HT1080 (cell line): ENCODE results near the gene LCLAT1. TPM values are rescaled to one million over a fixed set of nuclear protein-coding genes. Genes with fewer than 3 reads are reported as not detected.

Source experiments
- DNase-seq: peaks from one replicate; pipeline ENCODE4 v3.0.0-alpha.2; 2015; ENCODE audit warnings: low read depth
- small RNA-seq: library from RNA; depleted of rRNA; stranded (forward); fragments of <200 nt; gene quantifications from one replicate; pipeline ENCODE3, GENCODE V24; 2014
- total RNA-seq: library from RNA; depleted of rRNA; stranded (reverse); fragments of >200 nt; shearing (Covaris generic); gene quantifications from 2 replicates; pipeline ENCODE4 v1.2.3, GENCODE V29; 2014; rRNA removed

The LCLAT1 gene
- total RNA-seq, 1 experiment from 2014 or later, result 8.4 TPM

GRCh38 chr2:30691091-30691947 is 244.3 kb downstream of the LCLAT1 start:
- no peak for DNase-seq

- DNase-seq, result no peak
These were observed 245.1 kb downstream of the LCLAT1 start for GRCh38 chr2:30691948-30692828.

GRCh38 chr2:30692829-30693275 is 245.8 kb downstream of the LCLAT1 start:
- DNase-seq, result no peak

Small RNA genes within 50 kb of the gene (small RNA-seq; reads per million reads assigned to genes)
- gene AC073255.1, result not detected

Other genes starting within 250 kb of the LCLAT1 start
- 7.0 and 10.1 TPM in 2 replicates for gene LBH, start 215.7 kb upstream of the LCLAT1 start, total RNA-seq